DLD1 (cell line): ENCODE measurements around the gene TP53I3.
"Not testable (repeated sequence)": the region's sequence is repeated elsewhere in the genome, so short reads cannot be mapped to it uniquely, and the experiment has no call there.

Experiments used
- in situ Hi-C: cut with HindIII; loops from 2 replicates; pipeline ENCODE4 v1.10.0; 2017; ENCODE audit warnings: low sequenced_read_pairs

TP53I3 gene

DNA sequence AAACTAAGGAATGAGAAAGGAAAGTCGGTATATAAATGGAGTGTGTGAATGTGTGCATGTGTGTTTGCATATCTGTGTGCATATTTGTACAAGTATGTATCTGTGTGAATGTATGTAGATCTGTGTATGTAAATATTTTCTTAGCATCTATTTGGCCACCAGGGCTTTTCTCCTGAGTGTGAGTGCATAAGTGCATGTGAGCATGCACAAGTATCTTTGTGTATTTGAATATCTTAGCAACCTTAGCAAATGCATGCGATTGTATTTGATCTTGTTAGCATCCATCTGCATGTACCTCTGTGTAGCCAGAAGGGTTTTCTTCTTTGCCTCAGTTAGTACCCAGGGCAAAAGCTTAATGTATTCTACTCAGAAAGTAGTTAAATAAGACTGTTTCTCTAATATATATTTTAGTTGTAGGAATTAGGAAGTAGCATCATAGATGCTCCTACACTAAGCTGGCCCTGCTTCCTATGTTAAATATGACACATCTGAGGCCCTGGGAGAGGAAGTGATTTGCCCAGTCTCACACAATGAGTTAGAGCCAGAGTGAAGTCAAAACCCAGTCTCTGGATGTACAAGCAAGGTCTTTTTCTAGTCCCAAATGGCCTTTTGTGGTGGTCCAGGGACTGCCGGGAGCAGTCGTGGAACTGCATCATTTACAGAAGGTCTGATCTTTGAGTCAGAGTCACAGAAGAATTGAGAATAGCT, 25.9 kb downstream of the TP53I3 start:
- in situ Hi-C loops: loop anchor here (25.0 kb wide), 1 partner anchor 246 kb away; no protein-coding TSS in a partner anchor

DNA sequence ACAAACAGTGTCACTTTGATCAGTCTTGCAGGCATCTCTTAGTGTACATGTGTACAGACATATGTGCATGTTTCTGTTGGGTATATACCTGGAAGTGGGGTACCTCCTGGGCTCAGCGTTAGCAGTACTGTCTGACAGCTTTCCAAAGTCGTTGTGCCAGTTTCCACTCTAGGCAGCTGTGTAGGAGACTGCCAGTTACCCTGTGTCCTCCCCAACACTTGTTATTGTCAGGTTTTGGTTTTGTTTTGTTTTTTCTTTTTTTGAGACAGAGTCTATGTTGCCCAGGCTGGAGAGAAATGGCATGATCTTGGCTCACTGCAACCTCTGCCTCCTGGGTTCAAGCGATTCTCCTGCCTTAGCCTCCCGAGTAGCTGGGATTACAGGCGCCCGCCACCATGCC, 28.9 kb downstream of the TP53I3 start:
- in situ Hi-C loops: loop anchor here (25.0 kb wide), 1 partner anchor 243 kb away; no protein-coding TSS in a partner anchor

GRCh38 chr2:24054366-24055010, 30.1 kb downstream of the TP53I3 start:
- in situ Hi-C loops: loop anchor here (25.0 kb wide), 1 partner anchor 242 kb away; no protein-coding TSS in a partner anchor

GRCh38 chr2:24052951-24053350, 31.7 kb downstream of the TP53I3 start:
- in situ Hi-C loops: loop anchor here (25.0 kb wide), 1 partner anchor 241 kb away; no protein-coding TSS in a partner anchor

- in situ Hi-C loops: loop anchor here (25.0 kb wide), 1 partner anchor 240 kb away; no protein-coding TSS in a partner anchor
Measured at GRCh38 chr2:24051833-24052232, 32.8 kb downstream of the TP53I3 start.

- in situ Hi-C loops: loop anchor here (25.0 kb wide), 1 partner anchor 238 kb away; no protein-coding TSS in a partner anchor
Measured at GRCh38 chr2:24050041-24050979, 34.3 kb downstream of the TP53I3 start.

GRCh38 chr2:24049485-24050021, 35.1 kb downstream of the TP53I3 start, which contains the start of gene FKBP1B:
Gene FKBP1B (plus strand): TSS chr2:24049741. CDS start chr2:24049850, 109 bp downstream.
- in situ Hi-C loops: loop anchor here (25.0 kb wide), 1 partner anchor 237 kb away; no protein-coding TSS in a partner anchor

- in situ Hi-C loops: no loop called here
Measured at GRCh38 chr2:24048769-24049484, 35.7 kb downstream of the TP53I3 start.

DNA sequence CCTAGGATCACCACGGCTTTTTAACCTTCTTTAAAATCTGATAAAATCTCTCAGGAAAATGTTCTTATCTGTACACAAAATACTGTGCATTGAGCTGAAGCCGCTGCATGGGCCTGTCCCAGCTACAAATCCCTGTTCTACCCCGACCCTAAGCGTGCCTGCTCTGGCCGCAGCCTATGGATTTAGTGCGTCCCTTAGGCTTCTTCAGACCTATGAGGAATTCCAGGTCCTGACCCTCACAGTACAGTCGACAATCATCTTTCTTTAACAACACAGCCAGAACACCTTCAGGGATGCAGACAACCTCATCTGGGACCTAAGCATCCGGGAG, 37.0 kb downstream of the TP53I3 start:
- in situ Hi-C loops: no loop called here

GRCh38 chr2:24046930-24047702, 37.5 kb downstream of the TP53I3 start, which contains the start of gene WDCP:
Gene WDCP (minus strand): TSS chr2:24047391. CDS start chr2:24039494, 7,897 bp downstream.
- in situ Hi-C loops: no loop called here

DNA sequence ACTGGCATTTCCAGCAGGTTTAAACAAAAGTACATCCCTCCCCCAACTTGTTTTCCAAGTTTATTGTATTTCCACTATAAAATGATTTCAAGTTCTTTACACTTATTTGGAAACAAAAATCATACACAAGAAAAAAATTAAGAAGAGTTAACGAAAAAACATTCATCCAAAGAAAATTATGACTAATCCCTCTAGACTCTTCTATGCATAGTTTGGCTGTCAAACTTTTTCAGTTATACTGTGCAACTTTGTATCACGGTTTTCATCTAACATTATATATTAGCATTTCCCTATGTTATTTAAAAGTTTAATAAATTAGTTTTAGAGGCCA, 38.1 kb downstream of the TP53I3 start:
- in situ Hi-C loops: no loop called here

DNA sequence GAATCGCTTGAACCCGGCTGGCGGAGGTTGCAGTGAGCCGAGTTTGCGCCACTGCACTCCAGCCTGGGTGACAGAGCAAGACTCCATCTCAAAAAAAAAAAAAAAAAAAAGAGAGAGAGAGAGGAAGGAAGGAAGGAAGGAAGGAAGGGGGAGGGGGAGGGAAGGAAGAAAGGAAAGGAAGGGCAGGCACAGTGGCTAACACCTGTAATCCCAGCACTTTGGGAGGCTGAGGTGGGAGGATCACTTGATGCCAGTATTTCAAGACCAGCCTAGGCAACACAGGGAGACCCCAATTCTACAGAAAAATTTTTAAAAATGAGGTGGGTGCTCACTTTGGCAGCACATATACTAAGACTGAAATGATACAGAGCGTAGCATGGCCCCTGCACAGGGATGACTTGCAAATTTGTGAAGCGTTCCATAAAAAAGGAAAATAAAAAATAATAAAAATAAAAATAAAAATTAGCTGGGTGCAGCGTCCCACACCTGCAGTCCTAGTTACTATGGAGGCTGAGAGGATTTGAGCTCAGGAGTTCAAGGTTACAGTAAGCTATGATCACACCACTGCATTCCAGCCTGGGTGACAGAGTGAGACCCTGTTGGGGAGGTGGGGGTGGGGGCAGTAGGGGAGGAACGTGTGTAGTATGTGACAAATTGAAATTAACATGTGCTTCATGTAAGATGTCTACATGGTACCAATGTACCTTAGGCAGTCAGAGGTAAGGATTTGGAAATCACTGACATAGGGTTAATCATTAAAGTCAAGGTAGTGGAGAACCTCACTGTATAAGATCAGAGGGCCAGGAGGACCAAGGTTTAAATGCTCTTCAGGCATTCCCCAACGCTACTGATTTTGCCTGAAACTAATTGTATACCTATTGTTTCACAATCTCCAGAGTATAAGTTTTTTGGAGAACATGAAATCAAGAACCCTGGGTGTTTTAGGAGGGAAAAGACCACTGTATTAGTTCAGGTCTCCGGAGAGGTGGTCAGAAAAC, 38.8 kb downstream of the TP53I3 start:
- in situ Hi-C loops: no loop called here

- in situ Hi-C loops: not testable (repeated sequence)
Measured at GRCh38 chr2:24043133-24043532, 41.5 kb downstream of the TP53I3 start.

GRCh38 chr2:24040511-24040910, 44.1 kb downstream of the TP53I3 start:
- in situ Hi-C loops: no loop called here

DNA sequence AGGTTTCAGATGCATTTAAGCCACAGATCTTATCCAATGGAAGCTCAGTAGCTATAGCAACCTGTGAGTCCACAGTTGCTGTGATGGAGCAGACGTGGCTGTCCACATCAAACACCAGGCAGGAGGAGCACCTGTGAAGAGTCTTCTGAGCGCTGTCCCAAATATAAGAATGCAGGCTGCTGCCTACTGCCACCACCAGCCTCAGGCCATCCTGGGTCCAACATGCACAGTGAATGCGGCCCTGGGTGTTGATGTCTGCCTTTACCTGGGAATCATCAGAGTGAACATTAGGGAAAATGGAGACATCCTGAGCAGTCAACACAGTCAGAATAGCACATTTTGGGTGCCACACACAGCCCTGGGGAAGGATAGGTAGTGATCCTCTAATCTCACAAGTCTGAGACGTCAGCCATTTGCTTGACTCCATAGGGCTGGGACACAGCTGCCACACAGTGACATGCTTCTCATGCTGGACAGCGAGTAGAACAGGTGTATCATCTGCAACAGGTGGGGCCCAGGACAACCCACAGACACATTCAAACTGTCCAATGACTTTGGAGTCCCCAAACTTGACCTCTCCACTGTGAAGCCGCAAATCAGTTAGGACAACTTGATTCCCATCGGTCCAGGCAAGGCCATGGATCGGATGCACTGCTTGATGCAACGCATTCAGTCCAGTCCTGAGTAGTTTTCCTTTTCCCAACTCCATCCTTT, 45.7 kb downstream of the TP53I3 start:
- in situ Hi-C loops: no loop called here
